GM23338 (cell line): Measurements from ENCODE around the gene KRT25. TPM values are rescaled to one million over a fixed set of nuclear protein-coding genes. Genes with fewer than 3 reads are reported as not detected.

Experiments
- ATAC-seq: fragments of 200-7000 bp; cut with Tn5 transposase; 3 replicates; pipeline ENCODE4 v1.9.1; 2020
- DNase-seq: peaks from one replicate; pipeline ENCODE4 v3.0.0-alpha.2; 2015; ENCODE audit warnings: low spot score
- H2AFZ ChIP-seq: fragments of 200-600 bp; sonication (generic); 2 replicates; pipeline ENCODE4 v1.8.0; 2016; ENCODE audit warnings: antibody characterized with exemption, mild to moderate bottlenecking, moderate library complexity
- H3F3A ChIP-seq: fragments of 200-600 bp; sonication (generic); replicated peaks from 2 replicates; pipeline ENCODE4 v1.8.0; 2017; ENCODE audit warnings: antibody characterized with exemption, mixed run types, low read depth
- H3K27ac ChIP-seq: fragments of 200-600 bp; sonication (generic); 2 replicates; pipeline ENCODE4 v1.6.1; 2016; ENCODE audit warnings: low read depth
- H3K27me3 ChIP-seq: fragments of 200-600 bp; sonication (generic); 2 replicates; pipeline ENCODE4 v1.8.0; 2016; ENCODE audit warnings: mild to moderate bottlenecking, mixed run types, moderate library complexity; ENCODE audit not compliant: insufficient read depth
- H3K36me3 ChIP-seq: fragments of 200-600 bp; sonication (generic); 2 replicates; pipeline ENCODE4 v1.8.0; 2016; ENCODE audit warnings: mild to moderate bottlenecking; ENCODE audit not compliant: insufficient read depth
- H3K4me1 ChIP-seq: fragments of 200-600 bp; sonication (generic); 2 replicates; pipeline ENCODE4 v1.8.0; 2016; ENCODE audit warnings: mild to moderate bottlenecking, moderate library complexity; ENCODE audit not compliant: insufficient read depth
- H3K4me2 ChIP-seq: fragments of 200-600 bp; sonication (generic); 2 replicates; pipeline ENCODE4 v1.7.1; 2017; ENCODE audit warnings: mixed run types
- H3K4me3 ChIP-seq: fragments of 200-600 bp; sonication (generic); 2 replicates; pipeline ENCODE4 v1.6.1; 2016; ENCODE audit warnings: mixed run types
- H3K79me2 ChIP-seq: fragments of 200-600 bp; sonication (generic); replicated peaks from 2 replicates; pipeline ENCODE4 v1.8.0; 2017; ENCODE audit warnings: mild to moderate bottlenecking; ENCODE audit not compliant: insufficient read depth
- H3K9me2 ChIP-seq: fragments of 200-600 bp; sonication (generic); 2 replicates; pipeline ENCODE4 v1.8.0; 2017; ENCODE audit not compliant: insufficient read depth
- H4K20me1 ChIP-seq: fragments of 200-600 bp; sonication (generic); replicated peaks from 2 replicates; pipeline ENCODE4 v1.8.0; 2017; ENCODE audit warnings: mild to moderate bottlenecking; ENCODE audit not compliant: insufficient read depth
- H3K27ac Mint-ChIP-seq: 2 replicates; pipeline ENCODE4 v1.8.0; 2020; ENCODE audit warnings: inconsistent platforms, mild to moderate bottlenecking, moderate library complexity, mixed read lengths
- H3K27me3 Mint-ChIP-seq: 3 replicates; pipeline ENCODE4 v1.8.0; 2022; ENCODE audit warnings: low read depth, mild to moderate bottlenecking, moderate library complexity, mixed read lengths, inconsistent platforms; ENCODE audit not compliant: insufficient read depth, poor library complexity
- H3K36me3 Mint-ChIP-seq: 3 replicates; pipeline ENCODE4 v1.8.0; 2021; ENCODE audit warnings: low read depth, mild to moderate bottlenecking, inconsistent platforms, moderate library complexity, mixed read lengths
- H3K4me1 Mint-ChIP-seq: 3 replicates; pipeline ENCODE4 v1.8.0; 2020; ENCODE audit warnings: mild to moderate bottlenecking, inconsistent platforms, mixed read lengths
- H3K4me3 Mint-ChIP-seq: 3 replicates; pipeline ENCODE4 v1.8.0; 2021; ENCODE audit warnings: moderate library complexity, mild to moderate bottlenecking, inconsistent platforms, mixed read lengths
- H3K9me3 Mint-ChIP-seq: 3 replicates; pipeline ENCODE4 v1.8.0; 2020; ENCODE audit warnings: moderate library complexity, mild to moderate bottlenecking, inconsistent platforms, mixed read lengths
- CREB1 ChIP-seq: fragments of 250-450 bp; sonication (Bioruptor Pico); IDR thresholded peaks from 2 replicates; pipeline ENCODE4 v1.5.0; 2020; ENCODE audit warnings: low read depth, mild to moderate bottlenecking, moderate library complexity
- EZH2 ChIP-seq: fragments of 200-600 bp; sonication (generic); IDR thresholded peaks from one replicate; pipeline ENCODE4 v1.8.0; 2017; ENCODE audit warnings: antibody characterized with exemption, mild to moderate bottlenecking, low read depth; ENCODE audit not compliant: unreplicated experiment
- EZH2phosphoT487 ChIP-seq: fragments of 200-600 bp; sonication (generic); IDR thresholded peaks from one replicate; pipeline ENCODE4 v1.8.1; 2018; ENCODE audit warnings: antibody characterized with exemption; ENCODE audit not compliant: unreplicated experiment
- JUNB ChIP-seq: IDR thresholded peaks from one replicate; pipeline ENCODE4 v1.6.1; 2016; ENCODE audit warnings: antibody characterized with exemption; ENCODE audit not compliant: unreplicated experiment
- NANOG ChIP-seq: IDR thresholded peaks from 2 replicates; pipeline ENCODE4 v1.6.1; 2016; ENCODE audit warnings: antibody characterized with exemption, borderline replicate concordance
- POLR2AphosphoS5 ChIP-seq: IDR thresholded peaks from 2 replicates; pipeline ENCODE4 v1.6.1; 2016; ENCODE audit warnings: antibody characterized with exemption, low read depth
- STAT1 ChIP-seq: IDR thresholded peaks from one replicate; pipeline ENCODE4 v1.6.1; 2016; ENCODE audit warnings: antibody characterized with exemption; ENCODE audit not compliant: unreplicated experiment
- ZNF114 ChIP-seq: fragments of 250-450 bp; sonication (Bioruptor Pico); IDR thresholded peaks from 2 replicates; pipeline ENCODE4 v1.5.0; 2020; ENCODE audit warnings: mild to moderate bottlenecking, moderate library complexity
- ZNF331 ChIP-seq: fragments of 250-450 bp; sonication (Bioruptor Pico); IDR thresholded peaks from 2 replicates; pipeline ENCODE4 v1.5.0; 2020; ENCODE audit warnings: low read depth, mild to moderate bottlenecking, moderate library complexity
- polyA plus RNA-seq: library from polyadenylated mRNA; unstranded; fragments of >200 nt; fragmentation: Nextera tagmentation; extraction: Ambion mirVana; gene quantifications from 2 replicates; pipeline ENCODE4 v1.2.1, GENCODE V29; 2016
- total RNA-seq: library from RNA; depleted of rRNA; stranded (reverse); fragments of >200 nt; shearing (Covaris generic); gene quantifications from 2 replicates; pipeline ENCODE4 v1.2.3, GENCODE V29; 2014
- TF ChIP-seq, protein P1 (sequence below): fragments of 250-450 bp; sonication (Bioruptor Pico); IDR thresholded peaks from 2 replicates; pipeline ENCODE4 v1.5.0; 2020; ENCODE audit warnings: mild to moderate bottlenecking, moderate library complexity
- TF ChIP-seq, protein P2 (sequence below): IDR thresholded peaks from one replicate; pipeline ENCODE4 v1.6.1; 2018; ENCODE audit warnings: antibody characterized with exemption; ENCODE audit not compliant: unreplicated experiment
- TF ChIP-seq, protein P3 (sequence below): IDR thresholded peaks from 2 replicates; pipeline ENCODE4 v1.6.1; 2016; ENCODE audit warnings: antibody characterized with exemption
- TF ChIP-seq, protein P4 (sequence below), 2 experiments: fragments of 200-600 bp in 1 of 2; sonication (generic) in 1 of 2; conservative IDR thresholded peaks; 2 replicates each; pipeline versions ENCODE4 v1.5.1 to v1.6.1; 2016 to 2017; ENCODE audit warnings: antibody characterized with exemption in 2 of 2, low read depth in 2 of 2, mild to moderate bottlenecking in 2 of 2, moderate library complexity in 1 of 2

The KRT25 gene
- total and polyA plus RNA-seq, 2 experiments from 2014 or later, result not detected

DNA sequence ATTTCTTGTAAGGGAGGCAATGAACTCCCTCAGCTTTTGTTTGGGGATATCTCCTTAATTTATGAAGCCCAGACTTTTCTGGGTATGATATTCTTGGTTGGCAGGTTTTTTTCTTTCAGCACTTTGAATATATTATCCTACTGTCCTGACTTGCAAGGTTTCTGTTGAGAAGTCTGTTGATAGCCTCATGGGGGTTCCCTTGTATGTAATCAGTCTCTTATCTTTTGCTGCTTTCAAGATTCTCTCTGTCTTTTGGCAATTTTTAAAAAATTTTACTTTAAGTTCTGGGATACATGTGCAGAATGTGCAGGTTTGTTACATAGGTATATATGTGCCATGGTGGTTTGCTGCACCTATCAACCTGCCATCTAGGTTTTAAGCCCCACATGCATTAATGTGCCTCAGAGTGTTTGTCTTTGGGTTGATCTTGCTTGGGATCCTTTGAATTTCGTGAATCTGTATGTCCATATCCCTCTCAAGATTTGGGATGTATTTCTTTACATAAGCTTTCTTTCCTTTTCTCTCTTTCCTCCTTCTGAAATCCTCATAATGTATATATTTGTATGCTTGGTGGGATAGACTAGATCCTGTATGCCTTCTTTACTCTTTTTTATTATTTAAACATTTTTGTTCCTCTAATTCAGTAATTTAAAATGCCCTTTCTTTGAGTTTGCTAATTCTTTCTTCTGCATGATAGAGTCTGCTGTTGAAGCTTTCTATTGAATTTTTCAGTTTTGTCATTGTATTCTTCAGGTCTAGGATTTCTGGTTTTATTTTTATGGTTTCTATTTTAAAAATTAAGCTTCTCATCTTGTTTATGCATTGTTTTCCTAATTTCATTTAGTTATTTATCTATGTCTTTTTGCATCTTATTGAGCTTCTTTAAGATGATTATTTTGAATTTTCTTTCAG is 5.2 kb upstream of the KRT25 start:
- H2AFZ ChIP-seq, result no peak overlapping the region
- no peaks in the 10 kb centered on the region for H3K27me3 ChIP-seq
- H3F3A ChIP-seq, result no peaks in the 10 kb centered on the region
- H3K27ac ChIP-seq, result no peak overlapping the region
- H3K4me1 Mint-ChIP-seq, result no peaks in the 10 kb centered on the region
- H3K36me3 ChIP-seq, result no peaks in the 10 kb centered on the region
- H3K4me1 ChIP-seq, result no peaks in the 10 kb centered on the region
- no peaks in the 10 kb centered on the region for H3K27me3 Mint-ChIP-seq
- DNase-seq (no peak), ATAC-seq (no peak)
- H3K36me3 Mint-ChIP-seq, result no peaks in the 10 kb centered on the region
- no peak overlapping the region for H3K27ac Mint-ChIP-seq
- H3K9me3 Mint-ChIP-seq, result peaks cover 43% of the 10 kb centered on the region
- H3K4me2 ChIP-seq, result no peak overlapping the region
- no peak overlapping the region for H3K4me3 Mint-ChIP-seq
- TF ChIP-seq, protein P1, sequence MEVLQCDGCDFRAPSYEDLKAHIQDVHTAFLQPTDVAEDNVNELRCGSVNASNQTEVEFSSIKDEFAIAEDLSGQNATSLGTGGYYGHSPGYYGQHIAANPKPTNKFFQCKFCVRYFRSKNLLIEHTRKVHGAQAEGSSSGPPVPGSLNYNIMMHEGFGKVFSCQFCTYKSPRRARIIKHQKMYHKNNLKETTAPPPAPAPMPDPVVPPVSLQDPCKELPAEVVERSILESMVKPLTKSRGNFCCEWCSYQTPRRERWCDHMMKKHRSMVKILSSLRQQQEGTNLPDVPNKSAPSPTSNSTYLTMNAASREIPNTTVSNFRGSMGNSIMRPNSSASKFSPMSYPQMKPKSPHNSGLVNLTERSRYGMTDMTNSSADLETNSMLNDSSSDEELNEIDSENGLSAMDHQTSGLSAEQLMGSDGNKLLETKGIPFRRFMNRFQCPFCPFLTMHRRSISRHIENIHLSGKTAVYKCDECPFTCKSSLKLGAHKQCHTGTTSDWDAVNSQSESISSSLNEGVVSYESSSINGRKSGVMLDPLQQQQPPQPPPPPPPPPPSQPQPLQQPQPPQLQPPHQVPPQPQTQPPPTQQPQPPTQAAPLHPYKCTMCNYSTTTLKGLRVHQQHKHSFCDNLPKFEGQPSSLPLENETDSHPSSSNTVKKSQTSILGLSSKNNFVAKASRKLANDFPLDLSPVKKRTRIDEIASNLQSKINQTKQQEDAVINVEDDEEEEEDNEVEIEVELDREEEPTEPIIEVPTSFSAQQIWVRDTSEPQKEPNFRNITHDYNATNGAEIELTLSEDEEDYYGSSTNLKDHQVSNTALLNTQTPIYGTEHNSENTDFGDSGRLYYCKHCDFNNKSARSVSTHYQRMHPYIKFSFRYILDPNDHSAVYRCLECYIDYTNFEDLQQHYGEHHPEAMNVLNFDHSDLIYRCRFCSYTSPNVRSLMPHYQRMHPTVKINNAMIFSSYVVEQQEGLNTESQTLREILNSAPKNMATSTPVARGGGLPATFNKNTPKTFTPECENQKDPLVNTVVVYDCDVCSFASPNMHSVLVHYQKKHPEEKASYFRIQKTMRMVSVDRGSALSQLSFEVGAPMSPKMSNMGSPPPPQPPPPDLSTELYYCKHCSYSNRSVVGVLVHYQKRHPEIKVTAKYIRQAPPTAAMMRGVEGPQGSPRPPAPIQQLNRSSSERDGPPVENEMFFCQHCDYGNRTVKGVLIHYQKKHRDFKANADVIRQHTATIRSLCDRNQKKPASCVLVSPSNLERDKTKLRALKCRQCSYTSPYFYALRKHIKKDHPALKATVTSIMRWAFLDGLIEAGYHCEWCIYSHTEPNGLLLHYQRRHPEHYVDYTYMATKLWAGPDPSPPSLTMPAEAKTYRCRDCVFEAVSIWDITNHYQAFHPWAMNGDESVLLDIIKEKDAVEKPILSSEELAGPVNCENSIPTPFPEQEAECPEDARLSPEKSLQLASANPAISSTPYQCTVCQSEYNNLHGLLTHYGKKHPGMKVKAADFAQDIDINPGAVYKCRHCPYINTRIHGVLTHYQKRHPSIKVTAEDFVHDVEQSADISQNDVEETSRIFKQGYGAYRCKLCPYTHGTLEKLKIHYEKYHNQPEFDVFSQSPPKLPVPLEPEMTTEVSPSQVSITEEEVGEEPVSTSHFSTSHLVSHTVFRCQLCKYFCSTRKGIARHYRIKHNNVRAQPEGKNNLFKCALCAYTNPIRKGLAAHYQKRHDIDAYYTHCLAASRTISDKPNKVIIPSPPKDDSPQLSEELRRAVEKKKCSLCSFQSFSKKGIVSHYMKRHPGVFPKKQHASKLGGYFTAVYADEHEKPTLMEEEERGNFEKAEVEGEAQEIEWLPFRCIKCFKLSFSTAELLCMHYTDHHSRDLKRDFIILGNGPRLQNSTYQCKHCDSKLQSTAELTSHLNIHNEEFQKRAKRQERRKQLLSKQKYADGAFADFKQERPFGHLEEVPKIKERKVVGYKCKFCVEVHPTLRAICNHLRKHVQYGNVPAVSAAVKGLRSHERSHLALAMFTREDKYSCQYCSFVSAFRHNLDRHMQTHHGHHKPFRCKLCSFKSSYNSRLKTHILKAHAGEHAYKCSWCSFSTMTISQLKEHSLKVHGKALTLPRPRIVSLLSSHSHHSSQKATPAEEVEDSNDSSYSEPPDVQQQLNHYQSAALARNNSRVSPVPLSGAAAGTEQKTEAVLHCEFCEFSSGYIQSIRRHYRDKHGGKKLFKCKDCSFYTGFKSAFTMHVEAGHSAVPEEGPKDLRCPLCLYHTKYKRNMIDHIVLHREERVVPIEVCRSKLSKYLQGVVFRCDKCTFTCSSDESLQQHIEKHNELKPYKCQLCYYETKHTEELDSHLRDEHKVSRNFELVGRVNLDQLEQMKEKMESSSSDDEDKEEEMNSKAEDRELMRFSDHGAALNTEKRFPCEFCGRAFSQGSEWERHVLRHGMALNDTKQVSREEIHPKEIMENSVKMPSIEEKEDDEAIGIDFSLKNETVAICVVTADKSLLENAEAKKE (CRISPR knock-in tag), result no peak
- TF ChIP-seq ZNF114 (CRISPR knock-in tag) (no peak), JUNB (no peak), POLR2AphosphoS5 (no peak), NANOG (no peak), CREB1 (no peak), EZH2 (no peak), STAT1 (no peak), ZNF331 (CRISPR knock-in tag) (no peak), EZH2phosphoT487 (no peak)
- TF ChIP-seq, protein P2, sequence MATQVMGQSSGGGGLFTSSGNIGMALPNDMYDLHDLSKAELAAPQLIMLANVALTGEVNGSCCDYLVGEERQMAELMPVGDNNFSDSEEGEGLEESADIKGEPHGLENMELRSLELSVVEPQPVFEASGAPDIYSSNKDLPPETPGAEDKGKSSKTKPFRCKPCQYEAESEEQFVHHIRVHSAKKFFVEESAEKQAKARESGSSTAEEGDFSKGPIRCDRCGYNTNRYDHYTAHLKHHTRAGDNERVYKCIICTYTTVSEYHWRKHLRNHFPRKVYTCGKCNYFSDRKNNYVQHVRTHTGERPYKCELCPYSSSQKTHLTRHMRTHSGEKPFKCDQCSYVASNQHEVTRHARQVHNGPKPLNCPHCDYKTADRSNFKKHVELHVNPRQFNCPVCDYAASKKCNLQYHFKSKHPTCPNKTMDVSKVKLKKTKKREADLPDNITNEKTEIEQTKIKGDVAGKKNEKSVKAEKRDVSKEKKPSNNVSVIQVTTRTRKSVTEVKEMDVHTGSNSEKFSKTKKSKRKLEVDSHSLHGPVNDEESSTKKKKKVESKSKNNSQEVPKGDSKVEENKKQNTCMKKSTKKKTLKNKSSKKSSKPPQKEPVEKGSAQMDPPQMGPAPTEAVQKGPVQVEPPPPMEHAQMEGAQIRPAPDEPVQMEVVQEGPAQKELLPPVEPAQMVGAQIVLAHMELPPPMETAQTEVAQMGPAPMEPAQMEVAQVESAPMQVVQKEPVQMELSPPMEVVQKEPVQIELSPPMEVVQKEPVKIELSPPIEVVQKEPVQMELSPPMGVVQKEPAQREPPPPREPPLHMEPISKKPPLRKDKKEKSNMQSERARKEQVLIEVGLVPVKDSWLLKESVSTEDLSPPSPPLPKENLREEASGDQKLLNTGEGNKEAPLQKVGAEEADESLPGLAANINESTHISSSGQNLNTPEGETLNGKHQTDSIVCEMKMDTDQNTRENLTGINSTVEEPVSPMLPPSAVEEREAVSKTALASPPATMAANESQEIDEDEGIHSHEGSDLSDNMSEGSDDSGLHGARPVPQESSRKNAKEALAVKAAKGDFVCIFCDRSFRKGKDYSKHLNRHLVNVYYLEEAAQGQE, result no peak
- TF ChIP-seq, protein P3, sequence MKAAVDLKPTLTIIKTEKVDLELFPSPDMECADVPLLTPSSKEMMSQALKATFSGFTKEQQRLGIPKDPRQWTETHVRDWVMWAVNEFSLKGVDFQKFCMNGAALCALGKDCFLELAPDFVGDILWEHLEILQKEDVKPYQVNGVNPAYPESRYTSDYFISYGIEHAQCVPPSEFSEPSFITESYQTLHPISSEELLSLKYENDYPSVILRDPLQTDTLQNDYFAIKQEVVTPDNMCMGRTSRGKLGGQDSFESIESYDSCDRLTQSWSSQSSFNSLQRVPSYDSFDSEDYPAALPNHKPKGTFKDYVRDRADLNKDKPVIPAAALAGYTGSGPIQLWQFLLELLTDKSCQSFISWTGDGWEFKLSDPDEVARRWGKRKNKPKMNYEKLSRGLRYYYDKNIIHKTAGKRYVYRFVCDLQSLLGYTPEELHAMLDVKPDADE, result no peak
- TF ChIP-seq, protein P4, sequence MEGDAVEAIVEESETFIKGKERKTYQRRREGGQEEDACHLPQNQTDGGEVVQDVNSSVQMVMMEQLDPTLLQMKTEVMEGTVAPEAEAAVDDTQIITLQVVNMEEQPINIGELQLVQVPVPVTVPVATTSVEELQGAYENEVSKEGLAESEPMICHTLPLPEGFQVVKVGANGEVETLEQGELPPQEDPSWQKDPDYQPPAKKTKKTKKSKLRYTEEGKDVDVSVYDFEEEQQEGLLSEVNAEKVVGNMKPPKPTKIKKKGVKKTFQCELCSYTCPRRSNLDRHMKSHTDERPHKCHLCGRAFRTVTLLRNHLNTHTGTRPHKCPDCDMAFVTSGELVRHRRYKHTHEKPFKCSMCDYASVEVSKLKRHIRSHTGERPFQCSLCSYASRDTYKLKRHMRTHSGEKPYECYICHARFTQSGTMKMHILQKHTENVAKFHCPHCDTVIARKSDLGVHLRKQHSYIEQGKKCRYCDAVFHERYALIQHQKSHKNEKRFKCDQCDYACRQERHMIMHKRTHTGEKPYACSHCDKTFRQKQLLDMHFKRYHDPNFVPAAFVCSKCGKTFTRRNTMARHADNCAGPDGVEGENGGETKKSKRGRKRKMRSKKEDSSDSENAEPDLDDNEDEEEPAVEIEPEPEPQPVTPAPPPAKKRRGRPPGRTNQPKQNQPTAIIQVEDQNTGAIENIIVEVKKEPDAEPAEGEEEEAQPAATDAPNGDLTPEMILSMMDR (conservative IDR thresholded peaks at IDR 0.05; ENCODE audit: low read depth in 2 of 2), result no peak
- H3K9me2 ChIP-seq, result no peaks in the 10 kb centered on the region
- no peaks in the 10 kb centered on the region for H3K79me2 ChIP-seq
- H4K20me1 ChIP-seq, result no peaks in the 10 kb centered on the region
- no peak overlapping the region for H3K4me3 ChIP-seq
